ENCODE measurements around the gene CHD2. TPM values are rescaled to one million over a fixed set of nuclear protein-coding genes. Genes with fewer than 3 reads are reported as not detected.

CHD2 gene
- total and polyA plus RNA-seq, 4 donors = 13.9 to 90.2 (median 49.4) TPM

- Histone ChIP-seq H3K4me3 (ENCODE audit: low read depth in 1 of 3, low read length in 3 of 3) (no peak overlapping the region), H3K27me3 (ENCODE audit: control insufficient read depth in 4 of 4, insufficient read depth in 4 of 4, low read length in 3 of 4) (no peaks in the 10 kb centered on the region), H3K9me3 (ENCODE audit: control insufficient read depth in 4 of 4, low read length in 3 of 4) (peaks cover 0 to 2% (median 0%) of the 10 kb centered on the region in 4 donors), H3K4me1 (ENCODE audit: control insufficient read depth in 4 of 4, insufficient read depth in 4 of 4, low read length in 3 of 4) (no peaks in the 10 kb centered on the region), H3K36me3 (ENCODE audit: control insufficient read depth in 4 of 4, insufficient read depth in 3 of 4, low read depth in 1 of 4, low read length in 3 of 4) (no peaks in the 10 kb centered on the region), H3K27ac (ENCODE audit: low read depth in 1 of 2, low read length in 2 of 2) (no peak overlapping the region), H3K9ac (ENCODE audit: low read depth in 1 of 2, low read length in 2 of 2) (no peak overlapping the region)
- TF ChIP-seq MAX (IDR thresholded peaks at IDR 0.05) (no peak), TAF1 (conservative IDR thresholded peaks at IDR 0.05) (no peak), JUND (IDR thresholded peaks at IDR 0.05) (no peak), RXRA (IDR thresholded peaks at IDR 0.05) (no peak), SP1 (IDR thresholded peaks at IDR 0.05) (no peak), GABPA (IDR thresholded peaks at IDR 0.05 in 1 of 2, conservative IDR thresholded peaks at IDR 0.05 in 1 of 2) (no peak), FOXA2 (IDR thresholded peaks at IDR 0.05) (no peak), ZBTB33 (IDR thresholded peaks at IDR 0.05) (no peak), HNF4G (IDR thresholded peaks at IDR 0.05) (no peak), REST (IDR thresholded peaks at IDR 0.05) (no peak), HNF4A (conservative IDR thresholded peaks at IDR 0.05) (no peak), ATF3 (IDR thresholded peaks at IDR 0.05) (no peak)
- DNase-seq (ENCODE audit: low spot score) = no peak
- whole genome bisulfite sequencing = 91% methylated on average over 32 of the region's 32 CpGs
These were observed 151.3 kb downstream of the CHD2 start for GRCh38 chr15:93051236-93052089.

- Histone ChIP-seq H3K27me3 (ENCODE audit: control insufficient read depth in 4 of 4, insufficient read depth in 4 of 4, low read length in 3 of 4) (no peaks in the 10 kb centered on the region), H3K9me3 (ENCODE audit: control insufficient read depth in 4 of 4, low read length in 3 of 4) (no peaks in the 10 kb centered on the region), H3K27ac (ENCODE audit: low read depth in 1 of 2, low read length in 2 of 2) (no peak overlapping the region), H3K36me3 (ENCODE audit: control insufficient read depth in 4 of 4, insufficient read depth in 3 of 4, low read depth in 1 of 4, low read length in 3 of 4) (no peaks in the 10 kb centered on the region), H3K9ac (ENCODE audit: low read depth in 1 of 2, low read length in 2 of 2) (no peak overlapping the region), H3K4me1 (ENCODE audit: control insufficient read depth in 4 of 4, insufficient read depth in 4 of 4, low read length in 3 of 4) (no peaks in the 10 kb centered on the region), H3K4me3 (ENCODE audit: low read depth in 1 of 3, low read length in 3 of 3) (no peak overlapping the region)
- WGBS = 91% methylated on average over 39 of the region's 39 CpGs
- DNase-seq (ENCODE audit: low spot score) = no peak
- no peak for TF ChIP-seq FOXA2 (IDR thresholded peaks at IDR 0.05)
- no peak for TF ChIP-seq ZBTB33 (IDR thresholded peaks at IDR 0.05)
- no peak for TF ChIP-seq YY1 (IDR thresholded peaks at IDR 0.05)
- no peak for TF ChIP-seq JUND (IDR thresholded peaks at IDR 0.05)
- no peak for TF ChIP-seq CTCF (IDR thresholded peaks at IDR 0.05; ENCODE audit: low read depth, low read length, missing input control)
- TF ChIP-seq HNF4G (IDR thresholded peaks at IDR 0.05) = no peak
- no peak for TF ChIP-seq GABPA (IDR thresholded peaks at IDR 0.05 in 1 of 2, conservative IDR thresholded peaks at IDR 0.05 in 1 of 2)
- no peak for TF ChIP-seq EGR1 (IDR thresholded peaks at IDR 0.05; ENCODE audit: low read depth in 2 of 2)
- no peak for TF ChIP-seq RXRA (IDR thresholded peaks at IDR 0.05)
- TF ChIP-seq NR2F2 (IDR thresholded peaks at IDR 0.05) = no peak
- no peak for TF ChIP-seq SP1 (IDR thresholded peaks at IDR 0.05)
- no peak for TF ChIP-seq HNF4A (conservative IDR thresholded peaks at IDR 0.05)
These were observed 152.2 kb downstream of the CHD2 start for GRCh38 chr15:93052090-93052879.
